Measurements from ENCODE around the gene ARHGEF5. TPM values are rescaled to one million over a fixed set of nuclear protein-coding genes. Genes with fewer than 3 reads are reported as not detected.
A peak's percentile ranks its signal among the peaks of the same experiment; 100 is the strongest.

The ARHGEF5 gene
- polyA plus RNA-seq, 2 of the 4 experiments (the other 2 are of a cell fraction) = 2.3 to 2.5 TPM

DNA sequence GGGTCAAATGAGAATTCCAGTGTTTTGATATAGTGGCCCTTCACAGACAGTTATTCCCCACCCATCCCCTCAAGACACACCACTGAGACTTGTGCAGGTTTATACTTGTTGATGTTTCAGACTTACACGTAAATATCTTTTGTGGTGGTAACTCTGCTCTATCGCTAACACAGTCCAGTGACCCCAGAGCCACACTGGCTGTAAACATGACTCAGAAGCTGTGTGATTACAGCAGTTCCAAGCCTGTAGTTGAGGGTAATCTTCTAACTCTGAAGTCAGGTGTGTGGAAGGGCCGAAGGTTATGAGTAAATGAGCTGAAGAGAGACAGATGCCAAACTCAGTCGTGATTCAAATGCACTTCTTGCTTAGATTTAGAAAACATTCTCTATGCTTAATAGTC lies 28.9 kb downstream of the ARHGEF5 start:
- DNase-seq (ENCODE audit: low read depth in 1 of 2, low spot score in 1 of 2) = peak; percentile 21 to 38
- ChIA-PET CTCF (interaction anchor here (1.7 kb wide), 1 partner anchor 8 kb away, joined by 4 read pairs; no protein-coding TSS in a partner anchor), POLR2A (no interaction called here)
- Histone ChIP-seq H3K9me3 (no peaks in the 10 kb centered on the region), H3K27ac (peak overlapping the region; percentile 69 to 79), H3K4me3 (no peak overlapping the region; the same call in 2 of the 3 replicates), H3K4me2 (peak overlapping the region; percentile 71), H3K4me1 (peaks cover 27% of the 10 kb centered on the region)
- peak; percentile 85 to 86 for ATAC-seq
- no peak for TF ChIP-seq HDAC2 (IDR thresholded peaks at IDR 0.05)
- TF ChIP-seq FOSL2 (IDR thresholded peaks at IDR 0.05) = 0 out of 2 replicates have a peak, but pooled peaks have one; percentile 5
- no peak for TF ChIP-seq FOSL2 (CRISPR knock-in tag; IDR thresholded peaks at IDR 0.05)
- WGBS (ENCODE audit: missing lambda C conversion rate) = 22% methylated on average over 4 of the region's 4 CpGs
- no peak for FAIRE-seq

DNA sequence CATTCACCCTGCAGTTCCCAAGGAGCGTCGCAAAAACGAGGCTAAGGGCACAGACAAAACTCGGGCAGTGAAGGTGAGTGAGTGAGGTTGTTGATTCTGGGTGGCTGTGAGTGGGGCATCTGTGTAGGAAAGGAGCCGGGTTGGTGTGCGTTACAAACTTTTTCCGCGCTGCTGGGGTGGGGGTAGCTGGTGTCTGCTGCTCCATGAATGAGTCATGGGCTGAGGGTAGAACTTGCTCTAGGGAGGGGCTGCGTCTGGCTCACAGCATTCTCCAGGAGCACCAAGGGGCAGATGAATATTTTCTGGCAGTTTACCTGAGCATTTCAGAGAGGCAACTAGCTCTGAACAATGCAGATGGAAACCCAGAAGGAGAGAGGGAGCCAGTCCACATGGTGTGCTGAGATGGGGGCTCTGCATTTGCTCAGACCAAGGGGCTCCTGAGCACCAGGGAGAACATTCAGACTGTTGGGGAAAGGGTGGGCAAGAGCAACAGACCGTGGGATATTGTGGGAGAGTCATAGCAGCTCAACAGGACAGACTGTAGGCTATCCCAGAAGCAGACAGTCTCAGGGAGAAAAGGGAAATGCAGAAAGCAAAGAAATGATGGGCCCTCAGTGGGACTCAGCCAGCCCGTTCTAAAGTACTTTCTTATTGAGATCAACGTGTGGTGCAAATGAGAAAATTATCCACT lies 29.5 kb downstream of the ARHGEF5 start:
- ChIA-PET CTCF (no interaction called here), POLR2A (no interaction called here)
- TF ChIP-seq, protein P1, sequence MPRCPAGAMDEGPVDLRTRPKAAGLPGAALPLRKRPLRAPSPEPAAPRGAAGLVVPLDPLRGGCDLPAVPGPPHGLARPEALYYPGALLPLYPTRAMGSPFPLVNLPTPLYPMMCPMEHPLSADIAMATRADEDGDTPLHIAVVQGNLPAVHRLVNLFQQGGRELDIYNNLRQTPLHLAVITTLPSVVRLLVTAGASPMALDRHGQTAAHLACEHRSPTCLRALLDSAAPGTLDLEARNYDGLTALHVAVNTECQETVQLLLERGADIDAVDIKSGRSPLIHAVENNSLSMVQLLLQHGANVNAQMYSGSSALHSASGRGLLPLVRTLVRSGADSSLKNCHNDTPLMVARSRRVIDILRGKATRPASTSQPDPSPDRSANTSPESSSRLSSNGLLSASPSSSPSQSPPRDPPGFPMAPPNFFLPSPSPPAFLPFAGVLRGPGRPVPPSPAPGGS (IDR thresholded peaks at IDR 0.05) = no peak
- TF ChIP-seq FOSL2 (IDR thresholded peaks at IDR 0.05) (0 out of 2 replicates have a peak, but pooled peaks have one; percentile 11), FOSL2 (CRISPR knock-in tag; IDR thresholded peaks at IDR 0.05) (peak; percentile 31; the same call in 1 of the 2 replicates), RAD21 (conservative IDR thresholded peaks at IDR 0.05 in 1 of 2, IDR thresholded peaks at IDR 0.05 in 1 of 2) (no peak)
- TF ChIP-seq, protein P2, sequence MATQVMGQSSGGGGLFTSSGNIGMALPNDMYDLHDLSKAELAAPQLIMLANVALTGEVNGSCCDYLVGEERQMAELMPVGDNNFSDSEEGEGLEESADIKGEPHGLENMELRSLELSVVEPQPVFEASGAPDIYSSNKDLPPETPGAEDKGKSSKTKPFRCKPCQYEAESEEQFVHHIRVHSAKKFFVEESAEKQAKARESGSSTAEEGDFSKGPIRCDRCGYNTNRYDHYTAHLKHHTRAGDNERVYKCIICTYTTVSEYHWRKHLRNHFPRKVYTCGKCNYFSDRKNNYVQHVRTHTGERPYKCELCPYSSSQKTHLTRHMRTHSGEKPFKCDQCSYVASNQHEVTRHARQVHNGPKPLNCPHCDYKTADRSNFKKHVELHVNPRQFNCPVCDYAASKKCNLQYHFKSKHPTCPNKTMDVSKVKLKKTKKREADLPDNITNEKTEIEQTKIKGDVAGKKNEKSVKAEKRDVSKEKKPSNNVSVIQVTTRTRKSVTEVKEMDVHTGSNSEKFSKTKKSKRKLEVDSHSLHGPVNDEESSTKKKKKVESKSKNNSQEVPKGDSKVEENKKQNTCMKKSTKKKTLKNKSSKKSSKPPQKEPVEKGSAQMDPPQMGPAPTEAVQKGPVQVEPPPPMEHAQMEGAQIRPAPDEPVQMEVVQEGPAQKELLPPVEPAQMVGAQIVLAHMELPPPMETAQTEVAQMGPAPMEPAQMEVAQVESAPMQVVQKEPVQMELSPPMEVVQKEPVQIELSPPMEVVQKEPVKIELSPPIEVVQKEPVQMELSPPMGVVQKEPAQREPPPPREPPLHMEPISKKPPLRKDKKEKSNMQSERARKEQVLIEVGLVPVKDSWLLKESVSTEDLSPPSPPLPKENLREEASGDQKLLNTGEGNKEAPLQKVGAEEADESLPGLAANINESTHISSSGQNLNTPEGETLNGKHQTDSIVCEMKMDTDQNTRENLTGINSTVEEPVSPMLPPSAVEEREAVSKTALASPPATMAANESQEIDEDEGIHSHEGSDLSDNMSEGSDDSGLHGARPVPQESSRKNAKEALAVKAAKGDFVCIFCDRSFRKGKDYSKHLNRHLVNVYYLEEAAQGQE (IDR thresholded peaks at IDR 0.05) = no peak
- Histone ChIP-seq H3K9me3 (no peaks in the 10 kb centered on the region), H3K27ac (peak overlapping the region; percentile 69 to 79), H3K4me1 (peaks cover 27% of the 10 kb centered on the region), H3K4me3 (no peak overlapping the region; the same call in 2 of the 3 replicates), H3K4me2 (peak overlapping the region; percentile 71)
- ATAC-seq = peak; percentile 84 to 88
- no peak for FAIRE-seq
- DNase-seq (ENCODE audit: low read depth in 1 of 2, low spot score in 1 of 2) = peak in 1 of 2 experiments; percentile 45
- WGBS (ENCODE audit: missing lambda C conversion rate) = 26% methylated on average over 12 of the region's 12 CpGs

DNA sequence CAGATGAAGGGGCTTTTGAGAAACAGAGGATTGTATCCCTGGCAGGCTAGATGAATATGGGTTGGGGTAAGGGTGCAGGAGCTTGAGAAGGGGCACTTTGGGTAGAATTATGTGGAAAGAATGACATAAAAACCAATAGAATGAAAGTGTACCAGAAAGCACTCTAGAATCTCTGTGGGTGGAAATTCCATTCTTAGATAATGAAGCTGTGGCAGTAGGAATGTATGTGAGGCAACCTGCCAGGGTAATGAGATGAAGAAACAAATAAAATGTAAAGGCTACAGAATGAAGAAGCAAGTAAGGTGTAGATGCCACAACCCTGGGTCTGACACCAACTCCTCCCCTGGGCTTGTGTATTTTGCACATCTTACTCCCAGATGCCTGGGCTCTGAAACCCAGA lies 31.5 kb downstream of the ARHGEF5 start:
- no peak for ATAC-seq
- TF ChIP-seq RFX5 (IDR thresholded peaks at IDR 0.05) = no peak
- TF ChIP-seq BHLHE40 (IDR thresholded peaks at IDR 0.05; ENCODE audit: low read depth, low read length) = no peak
- no peak for TF ChIP-seq CBX2 (IDR thresholded peaks at IDR 0.05; ENCODE audit: borderline replicate concordance, low read depth)
- no peak for TF ChIP-seq MAZ (IDR thresholded peaks at IDR 0.05; ENCODE audit: borderline replicate concordance, low read depth, low read length)
- TF ChIP-seq CHD4 (IDR thresholded peaks at IDR 0.05; ENCODE audit: borderline replicate concordance) = no peak
- TF ChIP-seq NPAS2 (CRISPR knock-in tag; IDR thresholded peaks at IDR 0.05; ENCODE audit: borderline replicate concordance) = no peak
- TF ChIP-seq ESRRA (IDR thresholded peaks at IDR 0.05; ENCODE audit: borderline replicate concordance, low read length) = no peak
- no peak for TF ChIP-seq FOXS1 (CRISPR knock-in tag; IDR thresholded peaks at IDR 0.05)
- TF ChIP-seq ZNF302 (CRISPR knock-in tag; IDR thresholded peaks at IDR 0.05) = no peak
- TF ChIP-seq, protein P2 (IDR thresholded peaks at IDR 0.05) = no peak
- no peak for TF ChIP-seq CHD2 (IDR thresholded peaks at IDR 0.05; ENCODE audit: low read length, partially characterized antibody)
- FAIRE-seq = no peak
- ChIA-PET CTCF (interaction anchor here (1.4 kb wide), 1 partner anchor 11 kb away, joined by 4 read pairs; no protein-coding TSS in a partner anchor), POLR2A (no interaction called here)
- Histone ChIP-seq H3K27ac (no peak overlapping the region), H3K4me3 (no peak overlapping the region), H3K4me2 (no peak overlapping the region), H3K9me3 (no peaks in the 10 kb centered on the region), H3K4me1 (peaks cover 27% of the 10 kb centered on the region)
- DNase-seq (ENCODE audit: low read depth in 1 of 2, low spot score in 1 of 2) = no peak
